GM21529 (cell line): ENCODE results near the gene MUSTN1.

Experiments
- ATAC-seq: cut with Tn5 transposase; IDR thresholded peaks from one replicate; pipeline ENCODE4 v1.9.1; 2021; ENCODE audit not compliant: unreplicated experiment

The MUSTN1 gene

GRCh38 chr3:52834871-52835501 lies at the start of gene MUSTN1:
Gene MUSTN1, minus strand, starts transcription at chr3:52835019. Its CDS starts 71 bp downstream, at chr3:52834948.
- no peak for ATAC-seq

- ATAC-seq = no peak
Observed at GRCh38 chr3:52882377-52882776, 47.6 kb upstream of the MUSTN1 start.

- ATAC-seq = no peak
Observed at GRCh38 chr3:52881871-52882270, 47.1 kb upstream of the MUSTN1 start.

- peak; percentile 82 for ATAC-seq
Observed at GRCh38 chr3:52880474-52880873, 45.7 kb upstream of the MUSTN1 start.

- ATAC-seq = peak; percentile 23
Observed at GRCh38 chr3:52880047-52880446, 45.2 kb upstream of the MUSTN1 start.

- no peak for ATAC-seq
Observed at GRCh38 chr3:52879581-52879980, 44.8 kb upstream of the MUSTN1 start.

- no peak for ATAC-seq
Observed at GRCh38 chr3:52879090-52879489, 44.3 kb upstream of the MUSTN1 start.

GRCh38 chr3:52877085-52877484 lies 42.3 kb upstream of the MUSTN1 start:
- no peak for ATAC-seq

- no peak for ATAC-seq
Observed at GRCh38 chr3:52874864-52875587, 40.2 kb upstream of the MUSTN1 start.

- no peak for ATAC-seq
Observed at GRCh38 chr3:52874160-52874701, 39.4 kb upstream of the MUSTN1 start.

GRCh38 chr3:52873433-52874159 lies 38.8 kb upstream of the MUSTN1 start:
- ATAC-seq = no peak

GRCh38 chr3:52872245-52872644 lies 37.4 kb upstream of the MUSTN1 start:
- ATAC-seq = no peak

GRCh38 chr3:52871761-52872160 lies 36.9 kb upstream of the MUSTN1 start:
- ATAC-seq = no peak

GRCh38 chr3:52870471-52870870 lies 35.7 kb upstream of the MUSTN1 start:
- ATAC-seq = no peak

- ATAC-seq = no peak
Observed at GRCh38 chr3:52866427-52866826, 31.6 kb upstream of the MUSTN1 start.

- ATAC-seq = no peak
Observed at GRCh38 chr3:52865994-52866393, 31.2 kb upstream of the MUSTN1 start.

GRCh38 chr3:52860424-52860768 lies 25.6 kb upstream of the MUSTN1 start:
- ATAC-seq = no peak

GRCh38 chr3:52859686-52860423 lies 25.0 kb upstream of the MUSTN1 start:
- no peak for ATAC-seq

- no peak for ATAC-seq
Observed at GRCh38 chr3:52857864-52858263, 23.0 kb upstream of the MUSTN1 start.

GRCh38 chr3:52857133-52857532 lies 22.3 kb upstream of the MUSTN1 start:
- no peak for ATAC-seq

GRCh38 chr3:52856666-52857065 lies 21.8 kb upstream of the MUSTN1 start:
- peak; percentile 79 for ATAC-seq
